IPS DF 19.7 (cell line): ENCODE results near the gene MX2.

Experiments
- DNase-seq: peaks from one replicate; pipeline ENCODE4 v3.0.0-alpha.2; 2013; ENCODE audit warnings: low read depth, low spot score

The MX2 gene

DNA sequence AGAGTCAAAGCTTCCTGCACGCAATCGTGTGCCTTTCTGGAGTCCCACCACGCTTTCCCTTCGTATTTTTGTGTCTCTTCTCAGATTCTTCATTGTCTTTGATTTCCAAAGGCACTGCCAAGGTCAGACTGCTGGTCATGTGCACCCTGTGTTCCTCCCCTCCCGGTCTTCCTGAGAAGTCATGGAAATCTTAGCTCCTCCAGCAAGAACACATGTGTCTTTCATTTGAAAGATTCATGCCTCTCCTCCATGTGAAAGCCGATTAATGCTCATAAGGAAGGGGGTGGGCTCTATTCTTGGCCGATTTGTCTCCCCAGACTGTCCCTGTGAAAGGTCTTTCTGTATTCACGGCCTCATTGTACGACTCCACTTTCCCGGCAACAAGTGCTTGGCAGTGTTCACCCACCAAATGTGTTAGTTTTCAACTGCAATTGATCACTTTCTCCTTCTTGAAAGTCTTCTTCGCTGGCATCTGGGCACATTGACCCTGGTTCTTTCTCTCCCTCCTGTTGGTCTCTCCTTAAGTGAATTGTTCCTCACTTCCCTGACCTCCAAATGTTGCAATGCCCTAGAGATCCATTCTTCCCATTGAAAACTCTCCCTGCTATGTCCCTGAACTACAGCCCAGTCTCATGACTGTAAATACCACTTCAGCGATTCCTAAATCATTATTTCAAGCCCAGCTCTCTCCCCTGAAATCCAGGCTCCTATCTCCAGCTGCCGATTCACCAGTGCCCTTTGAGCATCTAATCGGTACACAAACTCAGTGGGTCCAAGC, 25.4 kb downstream of the MX2 start:
- DNase-seq = no peak

DNA sequence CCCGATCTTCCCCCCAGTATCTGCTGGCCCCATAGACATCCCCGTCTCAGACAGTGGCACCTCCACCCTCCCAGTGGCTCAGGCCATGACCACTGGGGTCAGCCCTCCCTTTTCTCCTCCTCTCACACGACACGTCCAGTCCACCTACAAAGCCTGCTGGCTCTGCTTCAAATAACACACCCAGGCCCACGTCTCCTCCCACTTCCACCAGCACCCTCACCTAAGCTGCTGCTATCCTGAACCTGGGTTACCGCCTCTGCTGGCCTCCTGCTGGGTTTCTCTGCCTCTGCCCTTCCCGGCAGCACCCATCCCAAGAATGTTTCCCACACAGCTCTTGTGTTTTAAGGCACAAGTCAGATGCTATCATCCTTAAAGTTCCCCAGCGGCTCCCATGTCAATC, 26.0 kb downstream of the MX2 start:
- DNase-seq = no peak

DNA sequence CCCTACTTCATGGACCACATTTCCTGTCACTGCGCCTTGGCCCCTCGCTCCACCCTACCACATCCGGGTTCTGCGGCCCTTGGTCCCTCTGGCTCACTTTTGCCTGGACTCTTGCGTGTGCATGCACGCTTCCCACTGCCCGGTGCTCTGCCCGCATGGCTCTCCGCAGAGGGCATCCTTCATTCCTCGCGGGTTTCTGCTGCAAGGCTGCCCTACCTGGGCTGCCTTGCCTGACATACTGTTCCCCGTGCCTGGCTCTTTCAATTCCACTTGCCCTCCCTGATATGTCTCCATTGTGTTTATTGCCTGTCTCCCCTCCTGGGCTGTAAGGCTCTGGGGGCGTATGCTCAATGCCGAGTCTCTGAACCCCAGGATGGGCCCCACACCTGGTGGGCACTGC, 26.4 kb downstream of the MX2 start:
- DNase-seq = no peak

DNA sequence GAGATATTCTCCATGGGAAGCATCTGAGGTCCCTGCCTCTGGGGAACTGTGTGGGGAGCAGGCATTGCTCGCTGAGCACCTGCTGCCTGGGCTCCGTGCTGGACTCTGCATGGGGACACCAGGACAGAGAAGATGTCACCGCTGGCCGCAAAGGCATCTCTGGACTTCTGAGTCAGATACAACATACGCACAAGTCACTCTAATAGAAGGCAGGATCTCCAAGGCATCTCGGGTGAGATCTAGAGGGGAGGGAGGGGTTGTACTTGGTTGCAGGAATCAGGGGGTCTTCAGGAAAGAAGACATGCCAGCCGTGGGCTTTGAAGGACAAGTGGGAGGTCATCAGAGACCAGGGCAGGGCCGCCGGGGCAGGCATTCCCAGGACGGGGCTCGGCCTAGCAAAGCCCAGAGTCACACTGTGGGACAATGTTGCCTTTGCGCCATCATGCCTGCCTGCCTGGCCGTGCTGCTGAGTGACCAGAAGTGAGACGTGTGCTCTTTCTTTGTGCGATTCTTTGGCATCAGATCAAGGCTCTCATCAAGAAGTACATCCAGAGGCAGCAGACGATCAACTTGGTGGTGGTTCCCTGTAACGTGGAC, 28.3 kb downstream of the MX2 start:
- DNase-seq = no peak

DNA sequence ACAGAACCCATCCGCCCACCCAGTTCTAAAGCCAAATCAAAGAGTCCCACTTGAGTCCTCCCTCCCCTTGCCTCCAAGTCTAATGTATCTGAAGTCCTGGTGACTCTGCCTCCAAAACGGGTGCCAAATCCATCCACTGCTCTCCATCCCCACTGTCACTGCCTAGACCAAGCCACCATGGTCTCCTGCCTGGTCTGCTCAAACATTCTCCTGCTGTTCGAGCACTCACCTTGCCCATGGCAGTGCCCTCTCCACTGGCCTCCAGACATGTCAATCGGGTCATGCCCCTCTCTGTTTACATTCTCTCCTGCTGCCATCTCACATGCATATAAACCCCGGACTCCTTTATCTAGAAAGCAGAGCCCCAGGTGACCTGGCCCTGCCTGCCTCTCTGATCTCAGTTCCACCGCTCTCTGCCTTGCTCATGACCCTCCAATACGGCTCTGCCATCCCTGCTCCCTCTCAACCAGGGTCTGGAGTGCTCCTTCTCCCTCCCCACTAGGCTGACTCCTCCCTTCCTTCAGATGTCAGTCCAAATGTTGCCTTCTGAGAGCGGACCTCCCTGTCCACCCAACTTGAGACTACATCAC, 32.1 kb downstream of the MX2 start:
- DNase-seq = no peak

DNA sequence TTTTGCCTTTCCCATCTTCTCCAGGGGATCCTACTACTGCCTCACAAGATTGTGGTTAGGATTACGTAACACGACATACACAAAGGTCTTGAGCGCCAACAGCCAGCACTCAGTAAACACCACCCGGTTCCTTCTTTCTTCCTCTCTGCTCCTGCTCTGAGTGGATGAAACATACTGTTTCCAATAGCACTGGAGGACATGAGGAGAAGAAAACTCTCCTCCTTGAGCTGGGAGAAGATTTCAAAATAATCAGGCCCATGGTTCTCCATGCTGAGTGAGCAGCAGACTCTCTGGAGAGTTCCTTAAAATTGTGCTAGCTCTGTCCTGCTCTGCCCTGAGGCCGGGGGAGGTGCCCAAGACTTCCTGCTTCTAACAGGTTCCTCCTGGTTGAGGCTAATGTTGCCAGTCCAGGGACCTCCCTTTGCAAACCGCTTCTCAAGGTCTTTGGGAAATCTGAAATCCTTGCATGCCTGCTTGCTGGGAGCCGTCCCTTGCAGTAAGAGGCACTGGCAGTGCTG, 34.8 kb downstream of the MX2 start:
- no peak for DNase-seq

- no peak for DNase-seq
Measured at GRCh38 chr21:41397471-41397891, 35.7 kb downstream of the MX2 start.

- DNase-seq = no peak
Measured at GRCh38 chr21:41398251-41398650, 36.4 kb downstream of the MX2 start.

GRCh38 chr21:41398831-41399230, 37.0 kb downstream of the MX2 start:
- no peak for DNase-seq

DNA sequence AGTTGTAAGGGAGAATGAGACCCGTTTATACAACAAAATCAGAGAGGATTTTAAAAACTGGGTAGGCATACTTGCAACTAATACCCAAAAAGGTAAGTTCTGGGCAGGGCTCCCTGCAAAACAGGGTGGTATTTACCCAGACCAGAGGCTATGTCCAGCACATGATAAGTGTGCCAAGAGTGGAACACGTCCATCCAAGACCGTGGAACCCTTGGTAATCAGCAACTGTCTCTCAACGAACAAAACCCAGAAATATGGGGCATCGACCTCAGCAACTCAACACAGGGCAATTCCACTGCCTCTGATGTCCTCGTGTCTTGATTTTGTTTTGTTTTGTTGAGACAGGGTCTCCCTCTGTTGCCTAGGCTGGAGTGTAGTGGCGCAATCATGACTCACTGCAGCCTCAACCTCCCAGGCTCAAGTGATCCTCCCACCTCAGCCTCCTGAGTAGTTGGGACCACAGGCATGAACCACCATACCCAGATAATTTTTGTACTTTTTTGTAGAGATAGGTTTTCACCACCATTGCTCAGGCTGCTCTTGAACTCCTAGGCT, 37.5 kb downstream of the MX2 start:
- no peak for DNase-seq

DNA sequence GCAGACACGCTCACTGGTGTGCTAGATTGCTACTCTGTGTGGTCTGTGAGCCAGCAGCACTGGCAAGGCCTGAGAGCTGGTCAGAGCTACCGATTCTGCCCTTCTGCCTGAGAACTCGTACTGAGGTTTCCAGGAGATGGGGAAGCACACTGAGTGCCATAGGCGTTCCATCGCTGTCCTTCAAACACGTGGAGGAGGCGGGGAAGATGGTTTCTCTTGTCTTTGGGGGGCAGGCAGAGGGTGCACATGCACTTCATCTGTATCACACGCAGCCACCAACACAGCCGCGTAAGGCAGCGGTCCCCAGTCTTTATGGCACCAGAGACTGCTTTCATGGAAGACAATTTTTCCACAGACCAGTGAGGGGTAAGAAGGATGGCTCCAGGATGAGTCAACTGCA, 40.4 kb downstream of the MX2 start:
- no peak for DNase-seq

GRCh38 chr21:41402796-41403195, 41.0 kb downstream of the MX2 start:
- DNase-seq = no peak

GRCh38 chr21:41403331-41403730, 41.5 kb downstream of the MX2 start:
- DNase-seq = no peak

DNA sequence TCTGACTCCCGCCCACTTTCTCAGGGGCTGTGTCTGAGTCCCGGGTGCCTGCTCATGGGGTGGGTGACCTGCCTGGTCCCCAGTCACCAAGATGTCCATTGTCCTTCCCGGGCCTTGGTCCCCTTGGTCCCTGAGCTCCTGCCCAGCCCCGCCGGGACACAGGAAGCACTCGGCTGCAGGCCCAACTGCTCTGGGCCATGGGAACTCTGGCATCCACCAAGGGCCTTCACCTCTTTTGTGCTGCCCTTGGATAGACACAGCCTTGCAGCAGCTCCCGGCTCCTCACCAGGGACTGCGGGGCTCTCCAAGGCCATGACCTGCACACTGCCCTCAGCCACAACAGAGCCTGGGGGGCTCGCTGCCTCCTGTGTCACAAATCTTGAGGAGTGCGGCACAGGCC, 42.1 kb downstream of the MX2 start:
- no peak for DNase-seq

GRCh38 chr21:41405321-41405720, 43.5 kb downstream of the MX2 start:
- no peak for DNase-seq

- DNase-seq = no peak
Measured at GRCh38 chr21:41406340-41406739, 44.5 kb downstream of the MX2 start.

- no peak for DNase-seq
Measured at GRCh38 chr21:41407541-41408460, 46.0 kb downstream of the MX2 start.

- no peak for DNase-seq
Measured at GRCh38 chr21:41410361-41410760, 48.5 kb downstream of the MX2 start.

DNA sequence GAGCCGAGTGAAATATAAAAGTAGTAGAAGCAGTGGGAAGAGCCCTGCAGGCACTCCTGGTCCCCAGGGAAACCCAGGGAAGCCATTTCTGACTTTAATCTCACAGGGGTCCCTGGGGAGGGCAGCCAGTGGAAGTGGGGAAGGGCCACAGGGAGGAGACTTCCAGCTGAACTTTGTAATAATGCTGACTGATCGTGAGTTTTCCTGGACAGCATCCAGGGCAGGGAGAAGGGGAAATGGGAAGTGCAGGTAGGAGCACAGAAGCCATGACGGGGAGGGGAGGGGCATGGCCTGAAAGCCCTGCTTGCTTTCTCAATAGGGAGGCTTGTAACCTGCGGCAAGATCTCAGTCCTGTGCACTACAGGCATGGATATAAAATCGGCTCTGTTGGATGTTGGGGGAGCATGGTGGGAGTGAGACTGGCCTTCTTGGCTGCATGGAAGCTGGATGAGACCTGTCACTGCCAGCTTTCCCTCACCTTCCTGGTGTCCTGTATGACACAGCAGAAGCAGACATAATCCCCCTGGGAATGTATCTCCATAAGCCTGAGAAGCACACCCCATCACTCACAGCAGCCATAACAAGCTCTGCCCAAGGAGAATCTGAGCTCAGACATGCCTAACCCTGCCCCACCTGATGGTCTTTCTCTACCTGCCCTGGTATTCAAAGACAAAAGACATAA, 49.1 kb downstream of the MX2 start:
- no peak for DNase-seq

DNA sequence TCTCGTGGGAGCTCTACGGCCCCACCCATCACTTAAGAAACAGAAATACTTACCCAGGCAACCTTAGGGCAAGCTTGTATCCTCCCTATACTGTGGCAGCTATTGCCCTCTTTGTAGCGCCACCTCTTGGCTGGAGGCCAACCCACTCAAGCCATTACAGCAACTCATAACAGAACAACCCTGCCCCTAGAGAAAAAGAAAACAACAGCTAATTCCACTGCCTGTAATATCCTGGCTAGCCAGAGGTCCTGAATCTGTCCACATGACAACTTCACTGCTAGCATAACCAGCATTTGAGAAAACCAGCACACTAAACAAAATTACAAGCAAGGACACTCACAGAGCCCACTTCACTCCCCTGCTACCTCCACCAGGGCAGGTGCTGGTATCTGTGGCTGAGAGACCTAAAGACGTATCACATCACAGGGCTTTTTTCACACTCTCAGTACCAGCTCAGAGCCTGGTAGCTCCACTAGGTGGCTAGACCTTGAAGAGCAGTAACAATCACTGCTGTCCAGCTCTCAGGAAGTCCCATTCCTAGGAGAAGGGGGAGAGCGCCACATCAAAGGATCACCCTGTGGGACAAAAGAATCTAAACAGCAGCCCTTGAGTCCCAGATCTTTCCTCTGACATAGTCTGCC, 49.7 kb downstream of the MX2 start:
- no peak for DNase-seq
